RWPE1 (cell line): ENCODE results near the gene HSPBAP1.

Experiments
- CTCF ChIA-PET: fragments of 350-600 bp; sonication (Branson Sonifier 250); formaldehyde crosslinking; extraction: SDS; loops from one replicate; lab custom pipeline; 2021; lab: Yijun Ruan, JAX
- POLR2A ChIA-PET: fragments of 400-600 bp; formaldehyde crosslinking; extraction: SDS; loops from one replicate; lab custom pipeline; 2020; ENCODE audit warnings: antibody characterized with exemption; ENCODE audit not compliant: low non-redundant PET; lab: Yijun Ruan, JAX
- DNase-seq: peaks from one replicate; pipeline ENCODE4 v3.0.0; 2012; ENCODE audit warnings: low spot score
- H3K27ac ChIP-seq: fragments of 450-650 bp; 2 replicates; pipeline ENCODE4 v1.5.1; 2017
- TF ChIP-seq, protein P1 (sequence below): fragments of 450-650 bp; conservative IDR thresholded peaks from 2 replicates; pipeline ENCODE4 v1.5.1; 2017; ENCODE audit warnings: low read depth, mild to moderate bottlenecking

Gene HSPBAP1

DNA sequence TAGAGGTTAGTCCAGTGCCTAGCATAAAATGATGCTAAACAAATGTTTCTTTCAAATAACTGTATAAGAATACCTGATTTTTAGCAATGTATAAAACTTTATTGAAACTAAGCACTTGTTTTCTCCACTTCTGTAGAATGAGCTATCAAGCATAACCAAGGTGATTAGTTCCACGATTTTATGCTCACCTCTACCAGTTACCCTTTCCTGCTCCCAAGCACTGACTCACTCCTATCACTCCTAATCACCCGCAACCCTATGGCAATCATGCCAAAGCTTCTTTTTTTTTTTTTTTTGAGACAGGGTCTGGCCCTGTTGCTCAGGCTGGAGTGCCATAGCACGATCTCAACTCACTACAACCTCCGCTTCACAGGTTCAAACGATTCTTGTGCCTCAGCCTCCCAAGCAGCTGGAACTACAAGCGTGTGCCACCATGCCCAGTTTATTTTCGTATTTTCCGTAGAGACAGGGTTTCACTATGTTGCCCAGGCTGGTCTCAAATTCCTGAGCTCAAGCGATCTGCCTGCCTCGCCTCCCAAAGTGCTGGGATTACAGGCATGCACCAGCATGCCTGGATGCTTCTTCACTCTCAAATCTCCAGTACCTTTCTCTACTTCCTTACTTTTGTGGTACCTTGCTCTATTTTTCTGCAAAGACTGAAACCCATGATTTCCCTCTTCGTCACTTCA is 3.9 kb downstream of the HSPBAP1 start:
- TF ChIP-seq, protein P1, sequence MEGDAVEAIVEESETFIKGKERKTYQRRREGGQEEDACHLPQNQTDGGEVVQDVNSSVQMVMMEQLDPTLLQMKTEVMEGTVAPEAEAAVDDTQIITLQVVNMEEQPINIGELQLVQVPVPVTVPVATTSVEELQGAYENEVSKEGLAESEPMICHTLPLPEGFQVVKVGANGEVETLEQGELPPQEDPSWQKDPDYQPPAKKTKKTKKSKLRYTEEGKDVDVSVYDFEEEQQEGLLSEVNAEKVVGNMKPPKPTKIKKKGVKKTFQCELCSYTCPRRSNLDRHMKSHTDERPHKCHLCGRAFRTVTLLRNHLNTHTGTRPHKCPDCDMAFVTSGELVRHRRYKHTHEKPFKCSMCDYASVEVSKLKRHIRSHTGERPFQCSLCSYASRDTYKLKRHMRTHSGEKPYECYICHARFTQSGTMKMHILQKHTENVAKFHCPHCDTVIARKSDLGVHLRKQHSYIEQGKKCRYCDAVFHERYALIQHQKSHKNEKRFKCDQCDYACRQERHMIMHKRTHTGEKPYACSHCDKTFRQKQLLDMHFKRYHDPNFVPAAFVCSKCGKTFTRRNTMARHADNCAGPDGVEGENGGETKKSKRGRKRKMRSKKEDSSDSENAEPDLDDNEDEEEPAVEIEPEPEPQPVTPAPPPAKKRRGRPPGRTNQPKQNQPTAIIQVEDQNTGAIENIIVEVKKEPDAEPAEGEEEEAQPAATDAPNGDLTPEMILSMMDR, result no peak
- peak overlapping the region; percentile 84 for H3K27ac ChIP-seq
- POLR2A ChIA-PET, result interaction anchor here (0.6 to 1.0 kb wide), 3 partner anchors 34 to 375 kb away, joined by 4 read pairs; no protein-coding TSS in a partner anchor
- CTCF ChIA-PET, result interaction anchor here (0.6 kb wide), 1 partner anchor 382 kb away, joined by 5 read pairs; no protein-coding TSS in a partner anchor
- peak; percentile 54 for DNase-seq

DNA sequence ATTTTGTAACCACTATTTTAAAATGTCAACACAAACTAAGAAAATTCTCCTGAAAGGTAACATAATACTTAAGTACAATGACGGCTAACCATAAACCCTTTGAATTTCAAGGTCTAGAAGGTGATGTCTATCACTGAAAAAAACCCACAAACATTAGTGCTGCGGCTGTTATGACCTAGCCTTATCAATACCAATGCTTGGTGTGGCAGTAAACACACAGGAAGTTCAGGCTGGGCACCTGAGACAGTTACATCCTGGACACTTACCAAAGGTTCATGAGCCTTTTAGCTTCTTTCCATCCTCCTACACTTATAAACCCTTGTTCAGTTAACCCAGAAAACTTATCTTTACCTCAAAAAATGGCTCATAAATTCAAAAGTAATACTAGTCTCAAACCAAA is 5.8 kb downstream of the HSPBAP1 start:
- DNase-seq, result no peak
- ChIA-PET POLR2A (no interaction called here), CTCF (no interaction called here)
- TF ChIP-seq, protein P1, result no peak
- H3K27ac ChIP-seq, result no peak overlapping the region

DNA sequence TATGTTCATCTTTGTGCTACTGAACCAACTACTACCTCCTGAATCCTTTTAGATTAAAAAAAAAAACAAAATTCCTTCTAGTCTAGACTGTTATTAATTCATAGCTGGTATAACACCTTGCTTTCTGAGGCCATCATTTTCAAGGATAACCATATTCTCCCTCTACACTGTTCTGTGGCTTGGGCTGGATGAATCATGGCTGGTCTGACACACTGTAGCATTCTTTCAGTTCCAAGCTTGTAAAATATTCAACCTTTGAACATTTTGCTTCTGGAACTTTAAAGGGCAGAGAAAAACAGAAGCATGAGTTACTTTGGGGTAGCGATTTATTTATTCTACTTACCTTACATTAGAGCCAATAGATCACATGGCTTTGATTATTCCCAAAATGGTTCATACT is 7.6 kb downstream of the HSPBAP1 start:
- peak; percentile 41 for DNase-seq
- H3K27ac ChIP-seq, result no peak overlapping the region
- POLR2A ChIA-PET, result no interaction called here
- CTCF ChIA-PET, result no interaction called here
- TF ChIP-seq, protein P1, result no peak

DNA sequence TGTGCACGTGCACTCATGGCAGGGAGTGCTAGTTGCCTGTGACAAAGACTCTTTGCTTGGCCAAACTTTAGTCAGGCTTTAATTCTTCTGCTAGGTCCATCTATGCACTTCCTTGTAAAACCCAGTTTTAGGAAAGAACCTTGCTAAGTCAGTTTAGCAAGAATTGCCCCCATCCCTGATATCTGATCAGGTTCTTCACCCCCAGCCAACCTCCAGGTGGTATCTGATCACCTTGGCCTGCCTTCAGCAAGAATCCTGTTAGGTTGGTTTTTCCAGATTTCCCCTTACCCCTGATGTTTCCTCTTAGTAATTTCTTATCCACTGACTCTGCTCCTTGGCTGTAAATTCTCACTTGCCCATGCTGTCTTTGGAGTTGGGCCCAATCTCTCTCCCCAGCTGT is 8.4 kb downstream of the HSPBAP1 start:
- H3K27ac ChIP-seq, result no peak overlapping the region
- TF ChIP-seq, protein P1, result no peak
- no peak for DNase-seq
- CTCF ChIA-PET, result no interaction called here
- POLR2A ChIA-PET, result interaction anchor here (1.1 kb wide), 1 partner anchor 9 kb away, joined by 4 read pairs; the partner anchor contains the start of gene HSPBAP1

DNA sequence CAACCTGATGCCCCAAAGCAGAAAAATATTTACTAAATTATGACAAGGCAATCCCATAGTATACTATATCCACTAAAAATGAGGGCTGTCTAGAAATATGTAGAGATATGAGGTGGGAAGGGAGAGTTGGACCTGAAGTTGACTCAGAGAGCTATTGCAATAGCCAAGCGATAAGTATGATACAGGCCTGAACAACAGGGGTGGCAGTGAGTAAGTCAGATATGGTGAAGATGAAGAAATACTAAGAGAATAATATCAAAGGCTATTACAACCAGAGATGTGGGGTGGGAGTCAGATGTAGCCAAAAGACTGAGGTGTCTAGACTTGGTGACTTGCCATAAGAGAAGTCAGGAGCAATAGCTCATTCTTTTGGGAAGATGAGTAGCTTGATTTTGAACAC is 9.2 kb downstream of the HSPBAP1 start:
- DNase-seq, result peak; percentile 52
- H3K27ac ChIP-seq, result no peak overlapping the region
- ChIA-PET CTCF (interaction anchor here (0.7 kb wide), 1 partner anchor 74 kb away, joined by 3 read pairs; no protein-coding TSS in a partner anchor), POLR2A (interaction anchor here (1.1 kb wide), 1 partner anchor 9 kb away, joined by 4 read pairs; the partner anchor contains the start of gene HSPBAP1)
- TF ChIP-seq, protein P1, result no peak

DNA sequence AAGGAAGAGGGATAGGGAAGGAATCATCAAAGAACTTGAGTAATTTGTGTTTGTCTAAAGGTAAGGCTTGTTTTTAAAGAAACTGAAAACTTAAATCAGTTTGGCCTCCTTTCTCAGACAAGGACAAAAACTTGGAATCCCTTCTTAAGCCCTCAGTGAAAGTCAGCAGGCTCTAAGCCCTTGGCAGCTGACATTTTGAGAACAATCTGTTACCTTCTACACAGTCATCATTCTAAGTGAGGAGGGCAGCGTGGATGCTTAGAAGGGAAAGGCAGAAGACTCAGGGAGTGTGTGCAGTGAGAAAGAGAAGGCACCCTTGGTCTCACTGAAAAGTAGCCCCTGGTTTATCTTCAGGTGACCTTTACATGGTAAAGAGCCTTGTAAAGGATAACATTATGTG is 10.8 kb downstream of the HSPBAP1 start:
- ChIA-PET CTCF (no interaction called here), POLR2A (no interaction called here)
- TF ChIP-seq, protein P1, result no peak

More for the DNA sequence above, 10.8 kb downstream of the HSPBAP1 start:
- no peak for DNase-seq
- no peak overlapping the region for H3K27ac ChIP-seq
